Measurements from ENCODE around the gene OR5M11. TPM values are rescaled to one million over a fixed set of nuclear protein-coding genes. Genes with fewer than 3 reads are reported as not detected.
"Not testable (repeated sequence)": the region's sequence is repeated elsewhere in the genome, so short reads cannot be mapped to it uniquely, and the experiment has no call there.

The OR5M11 gene
- polyA plus RNA-seq, 1 donor from 2014 or later = not detected

DNA sequence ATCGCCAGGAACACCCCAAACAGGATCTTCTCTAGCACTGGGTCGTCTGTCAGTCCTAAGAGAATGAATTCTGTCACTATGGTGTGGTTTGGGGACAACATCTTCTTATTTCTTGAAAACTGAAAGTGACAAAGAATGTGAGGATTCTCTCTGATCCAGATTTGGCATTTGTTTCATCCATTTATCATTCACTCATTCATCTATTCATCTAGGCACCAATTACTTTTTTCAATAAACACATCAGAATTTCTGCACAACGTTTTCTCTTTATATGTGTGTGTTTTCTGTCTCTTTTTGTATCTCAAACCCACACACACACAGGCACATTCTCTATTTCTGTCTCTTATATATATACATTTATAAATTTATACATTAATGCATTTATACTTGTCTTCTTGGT lies 34.6 kb upstream of the OR5M11 start, which contains the start of gene OR5M10:
Gene OR5M10 (minus strand): TSS at position 101 of the 400 bp plus-strand sequence. CDS start 0 bp downstream, at position 101.
- Histone ChIP-seq H3F3A (ENCODE audit: insufficient read depth, low read length, poor library complexity, severe bottlenecking) (no peaks in the 10 kb centered on the region), H3K79me2 (replicated peaks; ENCODE audit: insufficient read depth, low read length) (no peaks in the 10 kb centered on the region), H2AFZ (ENCODE audit: low read depth, low read length) (no peak within 1 kb of the TSS), H4K20me1 (ENCODE audit: insufficient read depth) (no peaks in the 10 kb centered on the region), H3K9me2 (ENCODE audit: insufficient read depth, low read length) (no peaks in the 10 kb centered on the region), H3K9ac (ENCODE audit: low read length) (no peak within 1 kb of the TSS), H3K9me3 (ENCODE audit: low read length) (no peaks in the 10 kb centered on the region), H3K4me3 (ENCODE audit: low read length) (no peak within 1 kb of the TSS), H3K36me3 (ENCODE audit: insufficient read depth, low read length) (no peaks in the 10 kb centered on the region), H3K4me2 (ENCODE audit: low read length) (no peak within 1 kb of the TSS), H3K27ac (ENCODE audit: low read length) (no peak within 1 kb of the TSS), H3K27me3 (ENCODE audit: insufficient read depth, low read depth, low read length) (no peaks in the 10 kb centered on the region)
- TF ChIP-seq EP300 (conservative IDR thresholded peaks at IDR 0.05; ENCODE audit: poor library complexity, severe bottlenecking) = no peak

DNA sequence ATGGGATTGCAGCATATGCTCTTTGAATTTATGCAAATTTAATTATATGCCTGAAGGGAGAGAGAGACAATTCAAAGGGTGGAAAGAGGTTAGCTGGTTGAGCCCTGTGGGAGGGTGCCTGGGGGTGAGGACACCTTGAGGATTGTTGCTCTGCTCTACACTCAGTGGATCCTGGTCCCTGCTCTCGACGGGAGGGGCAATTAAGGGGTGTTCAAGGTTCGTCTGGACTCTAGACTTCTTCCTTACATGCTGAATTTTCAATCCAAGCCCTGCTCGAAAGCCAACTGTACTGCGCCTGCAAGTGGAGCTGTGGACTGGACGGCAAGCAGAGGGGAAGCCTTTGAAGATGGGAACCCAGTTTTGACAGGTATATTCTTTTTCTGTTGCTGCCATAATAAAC lies 15.5 kb upstream of the OR5M11 start:
- Histone ChIP-seq H2AFZ (ENCODE audit: low read depth, low read length) (no peak overlapping the region), H3K9me3 (ENCODE audit: low read length) (no peaks in the 10 kb centered on the region), H4K20me1 (ENCODE audit: insufficient read depth) (no peaks in the 10 kb centered on the region), H3K4me2 (ENCODE audit: low read length) (no peak overlapping the region), H3K27me3 (ENCODE audit: insufficient read depth, low read depth, low read length) (no peaks in the 10 kb centered on the region), H3K4me3 (ENCODE audit: low read length) (no peak overlapping the region), H3K36me3 (ENCODE audit: insufficient read depth, low read length) (no peaks in the 10 kb centered on the region), H3K9me2 (ENCODE audit: insufficient read depth, low read length) (no peaks in the 10 kb centered on the region), H3K79me2 (replicated peaks; ENCODE audit: insufficient read depth, low read length) (no peaks in the 10 kb centered on the region), H3K9ac (ENCODE audit: low read length) (no peak overlapping the region), H3F3A (ENCODE audit: insufficient read depth, low read length, poor library complexity, severe bottlenecking) (no peaks in the 10 kb centered on the region), H3K27ac (ENCODE audit: low read length) (no peak overlapping the region)
- TF ChIP-seq, protein P1, sequence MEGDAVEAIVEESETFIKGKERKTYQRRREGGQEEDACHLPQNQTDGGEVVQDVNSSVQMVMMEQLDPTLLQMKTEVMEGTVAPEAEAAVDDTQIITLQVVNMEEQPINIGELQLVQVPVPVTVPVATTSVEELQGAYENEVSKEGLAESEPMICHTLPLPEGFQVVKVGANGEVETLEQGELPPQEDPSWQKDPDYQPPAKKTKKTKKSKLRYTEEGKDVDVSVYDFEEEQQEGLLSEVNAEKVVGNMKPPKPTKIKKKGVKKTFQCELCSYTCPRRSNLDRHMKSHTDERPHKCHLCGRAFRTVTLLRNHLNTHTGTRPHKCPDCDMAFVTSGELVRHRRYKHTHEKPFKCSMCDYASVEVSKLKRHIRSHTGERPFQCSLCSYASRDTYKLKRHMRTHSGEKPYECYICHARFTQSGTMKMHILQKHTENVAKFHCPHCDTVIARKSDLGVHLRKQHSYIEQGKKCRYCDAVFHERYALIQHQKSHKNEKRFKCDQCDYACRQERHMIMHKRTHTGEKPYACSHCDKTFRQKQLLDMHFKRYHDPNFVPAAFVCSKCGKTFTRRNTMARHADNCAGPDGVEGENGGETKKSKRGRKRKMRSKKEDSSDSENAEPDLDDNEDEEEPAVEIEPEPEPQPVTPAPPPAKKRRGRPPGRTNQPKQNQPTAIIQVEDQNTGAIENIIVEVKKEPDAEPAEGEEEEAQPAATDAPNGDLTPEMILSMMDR (IDR thresholded peaks at IDR 0.05; ENCODE audit: poor library complexity, severe bottlenecking) = no peak
- TF ChIP-seq SMC3 (conservative IDR thresholded peaks at IDR 0.05; ENCODE audit: poor library complexity) = no peak
- no peak for TF ChIP-seq EZH2 (IDR thresholded peaks at IDR 0.05; ENCODE audit: borderline replicate concordance, insufficient read depth, low read length, poor library complexity, severe bottlenecking)
- TF ChIP-seq TAF1 (IDR thresholded peaks at IDR 0.05; ENCODE audit: low read depth) = no peak
- TF ChIP-seq EP300 (conservative IDR thresholded peaks at IDR 0.05; ENCODE audit: poor library complexity, severe bottlenecking) = no peak
- TF ChIP-seq POLR2AphosphoS5 (IDR thresholded peaks at IDR 0.05) = no peak

DNA sequence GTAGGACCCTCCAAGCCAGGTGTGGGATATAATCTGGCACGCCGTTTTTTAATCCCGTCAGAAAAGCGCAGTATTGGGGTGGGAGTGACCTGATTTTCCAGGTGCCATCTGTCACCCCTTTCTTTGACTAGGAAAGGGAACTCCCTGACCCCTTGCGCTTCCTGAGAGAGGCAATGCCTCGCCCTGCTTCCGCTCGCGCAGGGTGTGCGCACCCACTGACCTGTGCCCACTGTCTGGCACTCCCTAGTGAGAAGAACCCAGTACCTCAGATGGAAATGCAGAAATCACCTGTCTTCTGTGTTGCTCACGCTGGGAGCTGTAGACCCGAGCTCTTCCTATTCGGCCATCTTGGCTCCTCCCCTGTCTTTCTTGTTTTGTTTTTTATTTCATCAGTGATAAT lies 11.6 kb upstream of the OR5M11 start:
- not testable (repeated sequence) for H3K9me3 ChIP-seq (ENCODE audit: low read length)

GRCh38 chr11:56545531-56545930 lies 2.5 kb upstream of the OR5M11 start:
- Histone ChIP-seq H3K9me3 (ENCODE audit: low read length) (no peaks in the 10 kb centered on the region), H2AFZ (ENCODE audit: low read depth, low read length) (no peak overlapping the region), H3K36me3 (ENCODE audit: insufficient read depth, low read length) (no peaks in the 10 kb centered on the region), H3K4me3 (ENCODE audit: low read length) (no peak overlapping the region), H3F3A (ENCODE audit: insufficient read depth, low read length, poor library complexity, severe bottlenecking) (no peaks in the 10 kb centered on the region), H3K4me2 (ENCODE audit: low read length) (no peak overlapping the region), H3K79me2 (replicated peaks; ENCODE audit: insufficient read depth, low read length) (no peaks in the 10 kb centered on the region), H4K20me1 (ENCODE audit: insufficient read depth) (no peaks in the 10 kb centered on the region), H3K27me3 (ENCODE audit: insufficient read depth, low read depth, low read length) (no peaks in the 10 kb centered on the region), H3K27ac (ENCODE audit: low read length) (no peak overlapping the region), H3K9ac (ENCODE audit: low read length) (no peak overlapping the region), H3K9me2 (ENCODE audit: insufficient read depth, low read length) (no peaks in the 10 kb centered on the region)
- TF ChIP-seq POLR2AphosphoS5 (IDR thresholded peaks at IDR 0.05) (no peak), TAF1 (IDR thresholded peaks at IDR 0.05; ENCODE audit: low read depth) (no peak)

More for the DNA sequence above, 11.6 kb upstream of the OR5M11 start:
- H2AFZ ChIP-seq (ENCODE audit: low read depth, low read length); H3K4me2 ChIP-seq (ENCODE audit: low read length); H3K27ac ChIP-seq (ENCODE audit: low read length); H3F3A ChIP-seq (ENCODE audit: insufficient read depth, low read length, poor library complexity, severe bottlenecking); H3K9me2 ChIP-seq (ENCODE audit: insufficient read depth, low read length); H3K4me3 ChIP-seq (ENCODE audit: low read length); H3K79me2 ChIP-seq (replicated peaks; ENCODE audit: insufficient read depth, low read length); H3K9ac ChIP-seq (ENCODE audit: low read length); H4K20me1 ChIP-seq (ENCODE audit: insufficient read depth); H3K36me3 ChIP-seq (ENCODE audit: insufficient read depth, low read length); H3K27me3 ChIP-seq (ENCODE audit: insufficient read depth, low read depth, low read length): not testable (repeated sequence)
